Gastrocnemius medialis (tissue), 4 donors: ENCODE measurements around the gene HDAC10.

Experiments
- POLR2A ChIP-seq, 2 donors: fragments of 450-650 bp; IDR thresholded peaks; one replicate each; pipeline ENCODE4 v1.6.1; 2017; ENCODE audit warnings: antibody characterized with exemption in 2 of 2, mild to moderate bottlenecking in 2 of 2, moderate library complexity in 2 of 2
- TF ChIP-seq, protein P1 (sequence below), 5 experiments: fragments of 450-650 bp in 3 of 5; fragments of 200-600 bp in 2 of 5; sonication (generic) in 2 of 5; IDR thresholded peaks in 4 of 5; conservative IDR thresholded peaks in 1 of 5; 1 replicate in 4 of 5; 2 replicates in 1 of 5; pipeline ENCODE4 v1.5.1; 2016 to 2019; ENCODE audit warnings: antibody characterized with exemption in 5 of 5, mild to moderate bottlenecking in 3 of 5, moderate library complexity in 3 of 5

DNA sequence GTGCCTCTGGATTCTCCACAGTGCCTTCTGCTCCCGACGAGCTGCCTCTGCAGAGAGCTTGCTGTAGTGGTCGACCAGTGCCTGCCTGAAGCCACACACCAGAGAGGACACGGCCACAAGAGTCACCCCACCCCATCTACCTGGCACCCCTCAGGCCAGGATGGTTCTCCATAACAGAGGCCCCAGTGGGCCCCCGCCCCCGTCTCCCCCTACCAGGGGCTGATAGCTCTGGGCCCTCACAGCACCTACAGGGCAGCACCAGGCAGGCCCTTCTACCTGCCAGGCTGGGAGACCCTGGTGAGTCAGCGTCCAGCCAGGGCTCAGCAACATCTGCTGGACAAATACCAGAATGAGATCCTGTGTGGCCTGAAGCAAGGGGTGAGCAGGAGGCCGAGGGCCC, 28.6 kb downstream of the HDAC10 start:
- TF ChIP-seq, protein P1, sequence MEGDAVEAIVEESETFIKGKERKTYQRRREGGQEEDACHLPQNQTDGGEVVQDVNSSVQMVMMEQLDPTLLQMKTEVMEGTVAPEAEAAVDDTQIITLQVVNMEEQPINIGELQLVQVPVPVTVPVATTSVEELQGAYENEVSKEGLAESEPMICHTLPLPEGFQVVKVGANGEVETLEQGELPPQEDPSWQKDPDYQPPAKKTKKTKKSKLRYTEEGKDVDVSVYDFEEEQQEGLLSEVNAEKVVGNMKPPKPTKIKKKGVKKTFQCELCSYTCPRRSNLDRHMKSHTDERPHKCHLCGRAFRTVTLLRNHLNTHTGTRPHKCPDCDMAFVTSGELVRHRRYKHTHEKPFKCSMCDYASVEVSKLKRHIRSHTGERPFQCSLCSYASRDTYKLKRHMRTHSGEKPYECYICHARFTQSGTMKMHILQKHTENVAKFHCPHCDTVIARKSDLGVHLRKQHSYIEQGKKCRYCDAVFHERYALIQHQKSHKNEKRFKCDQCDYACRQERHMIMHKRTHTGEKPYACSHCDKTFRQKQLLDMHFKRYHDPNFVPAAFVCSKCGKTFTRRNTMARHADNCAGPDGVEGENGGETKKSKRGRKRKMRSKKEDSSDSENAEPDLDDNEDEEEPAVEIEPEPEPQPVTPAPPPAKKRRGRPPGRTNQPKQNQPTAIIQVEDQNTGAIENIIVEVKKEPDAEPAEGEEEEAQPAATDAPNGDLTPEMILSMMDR (IDR thresholded peaks at IDR 0.05 in 4 of 5, conservative IDR thresholded peaks at IDR 0.05 in 1 of 5) = no peak
- no peak for TF ChIP-seq POLR2A (IDR thresholded peaks at IDR 0.05)
